Activated T-cell treated with anti-CD3 and anti-CD28 coated beads for 1 hour (primary cell): ENCODE measurements around the gene PLAAT3.
"Not testable (repeated sequence)": the region's sequence is repeated elsewhere in the genome, so short reads cannot be mapped to it uniquely, and the experiment has no call there.

Experiments
- DNase-seq: peaks from one replicate; pipeline ENCODE4 v3.0.0-alpha.2; 2020; ENCODE audit warnings: low read depth

Gene PLAAT3

GRCh38 chr11:63537293-63538101 is 76.7 kb downstream of the PLAAT3 start:
- no peak for DNase-seq

- no peak for DNase-seq
These were observed 77.5 kb downstream of the PLAAT3 start, which contains the start of gene PLAAT4 for GRCh38 chr11:63536669-63537292. TSS of gene PLAAT4 (plus strand) at chr11:63536808. CDS start at chr11:63536869, 61 bp downstream.

GRCh38 chr11:63535734-63536133 is 78.5 kb downstream of the PLAAT3 start:
- no peak for DNase-seq

GRCh38 chr11:63534895-63535461 is 79.3 kb downstream of the PLAAT3 start:
- no peak for DNase-seq

- DNase-seq = no peak
These were observed 80.2 kb downstream of the PLAAT3 start for GRCh38 chr11:63534076-63534475.

- DNase-seq = no peak
These were observed 81.3 kb downstream of the PLAAT3 start for GRCh38 chr11:63532799-63533475.

- no peak for DNase-seq
These were observed 82.1 kb downstream of the PLAAT3 start for GRCh38 chr11:63532117-63532516.

- not testable (repeated sequence) for DNase-seq
These were observed 83.0 kb downstream of the PLAAT3 start for GRCh38 chr11:63531074-63531792.

GRCh38 chr11:63530021-63530420 is 84.2 kb downstream of the PLAAT3 start:
- no peak for DNase-seq

- DNase-seq = not testable (repeated sequence)
These were observed 84.9 kb downstream of the PLAAT3 start for GRCh38 chr11:63529373-63529772.

- DNase-seq = not testable (repeated sequence)
These were observed 85.4 kb downstream of the PLAAT3 start for GRCh38 chr11:63528729-63529278.

- not testable (repeated sequence) for DNase-seq
These were observed 86.1 kb downstream of the PLAAT3 start for GRCh38 chr11:63528156-63528555.

GRCh38 chr11:63527667-63528066 is 86.6 kb downstream of the PLAAT3 start:
- DNase-seq = no peak
